Effector CD4-positive, alpha-beta T cell (primary cell): ENCODE data around the gene TSGA10IP.

Experiments used
- DNase-seq: peaks from one replicate; pipeline ENCODE4 v3.0.0-alpha.2; 2020

The TSGA10IP gene

DNA sequence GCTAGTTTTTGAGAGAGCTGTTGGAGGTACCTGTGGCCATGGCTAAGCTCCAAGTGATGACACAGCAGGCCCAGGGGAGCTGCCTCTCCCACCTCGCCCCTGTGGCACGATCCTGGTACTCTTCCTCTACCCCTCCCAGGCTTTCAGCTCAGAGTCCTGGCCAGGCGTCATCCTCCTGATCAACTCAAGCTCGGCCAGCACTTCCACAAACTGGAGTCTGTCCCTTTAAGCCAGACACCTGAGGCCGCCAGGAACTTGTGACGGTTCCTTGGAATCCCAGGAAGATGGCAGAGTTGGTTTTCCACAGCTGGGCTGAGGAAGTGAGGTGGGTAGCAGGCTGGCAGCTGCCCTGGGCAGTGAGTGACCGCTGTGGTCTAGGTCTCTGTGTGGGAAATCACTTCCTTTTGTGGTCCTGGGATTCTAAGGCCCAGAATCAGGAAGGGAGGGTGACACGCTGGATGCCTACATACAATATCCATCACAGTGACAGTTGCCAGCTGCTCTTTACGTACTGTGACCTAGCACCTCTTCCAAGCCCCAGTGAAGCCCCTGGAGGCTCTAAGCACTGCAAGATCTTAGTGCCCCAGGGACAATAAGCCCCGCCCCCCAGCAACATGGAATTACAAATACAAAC, 63.3 kb downstream of the TSGA10IP start:
- no peak for DNase-seq
